D721Med (cell line): ENCODE results near the gene PDLIM7.

ENCODE experiments used
- DNase-seq: peaks from one replicate; pipeline ENCODE4 v3.0.0; 2011; ENCODE audit warnings: low spot score; ENCODE audit not compliant: insufficient read length
- FAIRE-seq: peaks from 2 replicates; lab custom pipeline; 2011; peaks lifted over from hg19 to GRCh38; lab: Jason Lieb, UNC
- TF ChIP-seq, protein P1 (sequence below): IDR thresholded peaks from 2 replicates; pipeline ENCODE4 v1.5.1; 2012; ENCODE audit warnings: mild to moderate bottlenecking, control low read depth; ENCODE audit not compliant: insufficient read depth; ENCODE audit errors: missing control alignments

The PDLIM7 gene

DNA sequence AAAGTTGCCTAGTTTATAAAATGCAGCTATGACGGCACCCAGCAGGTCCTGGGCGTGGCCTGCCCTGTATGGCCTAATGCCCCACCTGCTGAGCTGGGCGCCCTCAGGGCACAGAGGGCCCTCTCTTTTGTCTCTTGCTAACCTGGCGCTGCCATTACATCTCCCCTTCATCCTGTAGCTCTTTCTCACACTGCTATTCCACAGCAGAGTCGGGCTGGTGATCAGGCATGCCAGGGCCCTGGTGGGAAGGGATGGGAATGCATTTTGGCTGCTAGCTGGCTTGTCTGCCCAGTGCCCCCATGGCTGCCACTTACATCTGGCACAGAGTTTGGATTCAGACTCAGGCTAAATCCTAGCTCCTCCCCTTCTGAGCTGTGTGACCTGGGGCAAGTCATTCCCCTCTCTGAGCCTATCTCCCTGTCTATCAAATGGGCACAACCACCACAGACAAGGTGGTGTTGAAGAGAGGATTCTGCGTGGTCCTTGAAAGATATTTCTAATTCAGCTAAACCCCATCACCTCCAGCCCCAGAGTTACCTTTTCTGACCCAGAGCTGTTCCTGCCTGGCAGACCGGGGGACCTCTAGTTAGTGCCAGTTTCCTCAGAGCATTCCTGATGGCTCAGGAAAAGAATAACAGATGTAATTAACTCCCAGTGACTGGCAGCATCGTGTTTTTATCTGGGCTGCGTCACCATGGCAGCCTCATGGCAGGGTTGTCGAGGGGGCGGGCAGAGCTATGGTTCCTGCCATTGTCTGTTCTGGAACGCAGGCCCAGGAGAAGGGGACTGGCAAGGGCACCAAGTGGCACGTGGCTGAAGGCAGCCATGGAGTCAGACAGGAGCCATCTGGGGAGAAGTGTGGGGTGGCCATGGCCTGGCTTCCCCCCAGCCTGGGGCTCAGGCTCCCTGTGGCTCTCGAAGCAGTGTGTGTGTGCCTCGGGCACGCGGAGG is 44.4 kb downstream of the PDLIM7 start:
- FAIRE-seq = no peak
- TF ChIP-seq, protein P1, sequence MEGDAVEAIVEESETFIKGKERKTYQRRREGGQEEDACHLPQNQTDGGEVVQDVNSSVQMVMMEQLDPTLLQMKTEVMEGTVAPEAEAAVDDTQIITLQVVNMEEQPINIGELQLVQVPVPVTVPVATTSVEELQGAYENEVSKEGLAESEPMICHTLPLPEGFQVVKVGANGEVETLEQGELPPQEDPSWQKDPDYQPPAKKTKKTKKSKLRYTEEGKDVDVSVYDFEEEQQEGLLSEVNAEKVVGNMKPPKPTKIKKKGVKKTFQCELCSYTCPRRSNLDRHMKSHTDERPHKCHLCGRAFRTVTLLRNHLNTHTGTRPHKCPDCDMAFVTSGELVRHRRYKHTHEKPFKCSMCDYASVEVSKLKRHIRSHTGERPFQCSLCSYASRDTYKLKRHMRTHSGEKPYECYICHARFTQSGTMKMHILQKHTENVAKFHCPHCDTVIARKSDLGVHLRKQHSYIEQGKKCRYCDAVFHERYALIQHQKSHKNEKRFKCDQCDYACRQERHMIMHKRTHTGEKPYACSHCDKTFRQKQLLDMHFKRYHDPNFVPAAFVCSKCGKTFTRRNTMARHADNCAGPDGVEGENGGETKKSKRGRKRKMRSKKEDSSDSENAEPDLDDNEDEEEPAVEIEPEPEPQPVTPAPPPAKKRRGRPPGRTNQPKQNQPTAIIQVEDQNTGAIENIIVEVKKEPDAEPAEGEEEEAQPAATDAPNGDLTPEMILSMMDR = no peak

GRCh38 chr5:177450667-177451424 is 46.6 kb downstream of the PDLIM7 start:
- TF ChIP-seq, protein P1 = no peak
- FAIRE-seq (no peak), DNase-seq (no peak)

More for the DNA sequence above, 44.4 kb downstream of the PDLIM7 start:
- DNase-seq = no peak

- DNase-seq = no peak
These were observed 48.0 kb downstream of the PDLIM7 start for GRCh38 chr5:177449140-177450061.

DNA sequence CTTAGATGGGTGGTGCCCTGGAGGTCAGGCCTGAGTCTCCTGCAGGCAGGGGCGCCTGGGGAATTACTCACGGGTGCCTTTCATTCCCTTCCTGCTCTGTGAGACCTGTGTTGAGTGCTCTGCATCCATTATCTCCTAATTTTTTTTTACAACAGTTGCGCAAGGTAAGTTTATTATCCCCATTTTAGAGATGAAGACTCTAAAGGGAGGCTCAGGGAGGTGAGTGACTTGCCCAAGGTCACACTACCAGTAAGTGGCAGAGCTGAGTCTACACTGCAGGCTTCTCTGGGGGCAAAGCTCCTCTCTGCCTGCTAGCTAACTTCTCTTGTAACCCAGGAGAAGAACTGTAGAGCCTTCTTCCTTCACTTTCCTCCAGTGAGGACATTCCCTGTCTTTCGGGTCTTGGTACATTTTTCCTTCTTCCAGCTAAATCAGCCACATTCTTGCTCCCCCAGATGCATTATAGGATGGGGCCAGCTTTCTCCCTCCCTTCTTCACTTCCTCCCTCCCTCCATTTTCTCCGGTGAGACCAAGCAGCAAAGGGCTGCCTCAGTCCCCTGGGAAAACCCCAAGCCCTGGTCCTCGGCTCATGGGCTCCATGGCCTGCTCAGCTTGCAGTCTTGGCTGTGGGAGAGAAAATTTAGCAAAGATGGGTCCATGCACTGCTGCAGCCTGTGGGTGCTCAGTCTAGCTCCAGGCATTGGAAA is 49.0 kb downstream of the PDLIM7 start:
- no peak for FAIRE-seq
- TF ChIP-seq, protein P1 = no peak
- DNase-seq = no peak

More at GRCh38 chr5:177449140-177450061, 48.0 kb downstream of the PDLIM7 start:
- TF ChIP-seq, protein P1 = no peak
- FAIRE-seq = no peak

DNA sequence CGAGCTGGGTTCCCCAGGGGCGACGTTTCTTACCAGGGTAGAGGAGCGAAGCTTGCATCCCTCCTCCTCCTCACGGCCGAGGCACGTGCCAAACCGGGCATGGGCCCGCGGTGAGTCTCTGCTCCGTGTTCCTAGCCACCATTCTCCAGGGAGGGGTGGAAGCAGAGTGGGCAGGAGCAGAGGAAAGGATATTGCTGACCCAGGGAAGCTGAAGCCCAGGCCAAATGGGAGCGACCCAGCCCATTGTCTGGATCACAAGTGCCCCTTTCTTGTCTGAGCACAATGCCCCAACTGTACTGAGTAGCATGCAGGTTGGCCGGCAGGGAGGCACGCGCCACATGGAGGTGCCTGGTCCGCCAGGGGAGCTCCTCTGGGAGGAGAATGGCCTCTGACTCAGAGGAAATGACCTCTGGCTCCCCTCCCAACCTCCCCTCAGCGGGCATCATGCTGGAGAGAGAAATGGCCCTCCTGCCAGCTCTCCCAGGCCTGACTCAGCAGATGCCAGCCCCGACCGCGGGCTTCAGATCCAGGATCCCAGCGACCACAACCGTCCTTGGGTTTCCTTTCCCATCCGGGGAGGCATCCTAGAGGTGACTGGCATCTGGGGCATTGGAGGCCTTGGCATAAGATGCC is 49.7 kb downstream of the PDLIM7 start:
- FAIRE-seq = no peak
- no peak for DNase-seq
- TF ChIP-seq, protein P1 = no peak
